Trophoblast cell (in vitro differentiated cells and primary cell): ENCODE data around the gene CNTFR.

Experiments
- DNase-seq, 2 donors: peaks; one replicate each; pipeline ENCODE4 v3.0.0-alpha.2; 2016
- H2AFZ ChIP-seq: 2 replicates; pipeline ENCODE4 v1.6.1; 2013; ENCODE audit warnings: low read length, moderate library complexity, mild to moderate bottlenecking; ENCODE audit not compliant: insufficient read depth, poor library complexity
- H2AK5ac ChIP-seq: 2 replicates; pipeline ENCODE4 v1.6.1; 2013; ENCODE audit warnings: mild to moderate bottlenecking, low read length
- H2BK120ac ChIP-seq: 2 replicates; pipeline ENCODE4 v1.6.1; 2013; ENCODE audit warnings: low read length, mild to moderate bottlenecking, moderate library complexity; ENCODE audit not compliant: insufficient read depth, poor library complexity
- H2BK12ac ChIP-seq: 2 replicates; pipeline ENCODE4 v1.6.1; 2013; ENCODE audit warnings: mild to moderate bottlenecking, low read length, moderate library complexity
- H2BK5ac ChIP-seq: 2 replicates; pipeline ENCODE4 v1.6.1; 2013; ENCODE audit warnings: low read length, low read depth, moderate library complexity, mild to moderate bottlenecking; ENCODE audit not compliant: poor library complexity
- H3K14ac ChIP-seq: 2 replicates; pipeline ENCODE4 v1.6.1; 2013; ENCODE audit warnings: mild to moderate bottlenecking, low read length
- H3K18ac ChIP-seq: 2 replicates; pipeline ENCODE4 v1.6.1; 2013; ENCODE audit warnings: mild to moderate bottlenecking, low read length
- H3K23ac ChIP-seq: 2 replicates; pipeline ENCODE4 v1.6.1; 2013; ENCODE audit warnings: low read length
- H3K27ac ChIP-seq: 2 replicates; pipeline ENCODE4 v1.5.1; 2013; ENCODE audit warnings: low read depth, mild to moderate bottlenecking, inconsistent platforms, low read length, moderate library complexity
- H3K27me3 ChIP-seq: 2 replicates; pipeline ENCODE4 v1.6.1; 2013; ENCODE audit warnings: inconsistent platforms, mild to moderate bottlenecking, low read length, moderate library complexity; ENCODE audit not compliant: insufficient read depth
- H3K36me3 ChIP-seq, 2 experiments: 1 replicate in 1 of 2; 2 replicates in 1 of 2; pipeline ENCODE4 v1.6.1; 2013; ENCODE audit warnings: low read length in 2 of 2, mild to moderate bottlenecking in 2 of 2, moderate library complexity in 1 of 2; ENCODE audit not compliant: insufficient read depth in 2 of 2, control insufficient read depth in 1 of 2
- H3K4ac ChIP-seq: 2 replicates; pipeline ENCODE4 v1.6.1; 2013; ENCODE audit warnings: low read depth, mild to moderate bottlenecking, low read length, moderate library complexity
- H3K4me1 ChIP-seq, 2 experiments: 1 replicate in 1 of 2; 2 replicates in 1 of 2; pipeline ENCODE4 v1.6.1; 2013; ENCODE audit warnings: low read length in 2 of 2, mild to moderate bottlenecking in 2 of 2, moderate library complexity in 1 of 2; ENCODE audit not compliant: insufficient read depth in 2 of 2, control insufficient read depth in 1 of 2
- H3K4me2 ChIP-seq: 2 replicates; pipeline ENCODE4 v1.6.1; 2013; ENCODE audit warnings: inconsistent platforms, mild to moderate bottlenecking, low read length, moderate library complexity
- H3K4me3 ChIP-seq: 2 replicates; pipeline ENCODE4 v1.5.1; 2013; ENCODE audit warnings: mild to moderate bottlenecking, low read depth, low read length, inconsistent platforms
- H3K79me1 ChIP-seq: one replicate; pipeline ENCODE4 v1.6.1; 2013; ENCODE audit warnings: low read length
- H3K79me2 ChIP-seq: 2 replicates; pipeline ENCODE4 v1.6.1; 2013; ENCODE audit warnings: low read length, mild to moderate bottlenecking; ENCODE audit not compliant: control insufficient read depth, insufficient read depth, poor library complexity
- H3K9ac ChIP-seq: 2 replicates; pipeline ENCODE4 v1.6.1; 2013; ENCODE audit warnings: mild to moderate bottlenecking, low read length
- H3K9me3 ChIP-seq: 2 replicates; pipeline ENCODE4 v1.6.1; 2013; ENCODE audit warnings: low read depth, mild to moderate bottlenecking, control low read depth, inconsistent platforms, low read length; ENCODE audit not compliant: insufficient read depth
- H4K12ac ChIP-seq: 2 replicates; pipeline ENCODE4 v1.6.1; 2013; ENCODE audit warnings: low read depth, mild to moderate bottlenecking, low read length, moderate library complexity
- H4K8ac ChIP-seq: 2 replicates; pipeline ENCODE4 v1.6.1; 2013; ENCODE audit warnings: low read depth, mild to moderate bottlenecking, low read length, moderate library complexity
- H4K91ac ChIP-seq: one replicate; pipeline ENCODE4 v1.6.1; 2013; ENCODE audit warnings: low read depth, mild to moderate bottlenecking, low read length, moderate library complexity
- WGBS: extraction: QIAGEN DNeasy Blood & Tissue Kit; methylation state at CpG from one replicate; pipeline ENCODE4 v1.1.7; 2013; ENCODE audit warnings: missing lambda C conversion rate; ENCODE audit not compliant: insufficient read length, insufficient coverage; ENCODE audit errors: extremely low coverage; 5-methylcytosine and 5-hydroxymethylcytosine counted together

CNTFR gene

DNA sequence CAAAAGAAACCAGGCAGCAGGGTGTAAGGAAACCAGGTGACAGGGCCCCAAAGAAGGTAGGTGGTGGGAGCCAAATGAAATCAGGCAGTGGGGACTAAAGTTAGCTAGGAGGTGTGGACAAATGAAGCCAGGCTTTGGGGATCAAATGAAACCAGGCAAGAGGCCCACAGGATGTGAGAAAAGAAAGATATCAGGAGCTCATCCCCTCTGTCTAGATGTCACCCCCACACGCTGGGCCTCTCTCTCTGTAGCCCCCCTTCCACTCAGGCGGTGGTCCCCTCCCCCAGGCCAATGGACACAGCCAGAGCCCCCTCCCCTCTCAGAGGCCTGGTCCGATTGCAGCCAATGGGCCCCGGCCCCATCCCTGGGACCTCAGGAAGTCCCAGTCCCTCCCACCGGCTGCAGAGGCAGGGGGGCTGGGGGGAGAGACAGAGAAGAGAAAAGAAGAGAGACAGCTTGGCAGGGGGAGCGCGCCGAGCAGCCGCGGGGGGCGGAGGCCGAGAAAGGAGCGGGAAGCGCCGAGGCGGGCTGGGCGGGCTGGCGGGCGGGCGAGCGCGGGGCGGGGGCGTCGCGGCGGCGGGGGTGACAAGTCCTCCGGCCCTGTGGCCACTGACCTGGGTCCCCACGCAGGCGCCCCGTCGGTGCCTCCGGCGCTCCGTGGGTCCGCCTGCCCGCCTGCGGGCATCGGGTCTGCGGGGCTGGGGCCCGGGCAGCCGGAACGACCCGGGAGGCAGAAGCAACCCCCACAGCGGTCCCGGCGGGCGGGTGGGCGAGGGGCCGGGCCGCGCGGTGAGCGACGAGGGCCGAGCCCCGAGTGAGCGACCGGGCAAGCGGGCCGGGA is 11.9 kb downstream of the CNTFR start:
- no peak overlapping the region for H3K4me3 ChIP-seq
- H3K27ac ChIP-seq: no peak overlapping the region
- no peak overlapping the region for H2AK5ac ChIP-seq
- H3K4me1 ChIP-seq: peaks cover 2% of the 10 kb centered on the region in 2 experiments
- H2BK120ac ChIP-seq: no peak overlapping the region
- no peak overlapping the region for H2BK5ac ChIP-seq
- H3K18ac ChIP-seq: no peak overlapping the region
- WGBS: no CpG with 5 or more reads among the region's 62 CpGs
- H3K4ac ChIP-seq: no peak overlapping the region
- H3K9me3 ChIP-seq: no peaks in the 10 kb centered on the region
- H3K27me3 ChIP-seq: peaks cover 41% of the 10 kb centered on the region
- no peak overlapping the region for H4K12ac ChIP-seq
- no peak for DNase-seq
- peak overlapping the region; percentile 48 for H3K4me2 ChIP-seq
- no peaks in the 10 kb centered on the region for H3K79me2 ChIP-seq
- H3K36me3 ChIP-seq: no peaks in the 10 kb centered on the region
- H4K8ac ChIP-seq: no peak overlapping the region
- H3K79me1 ChIP-seq: no peaks in the 10 kb centered on the region
- no peak overlapping the region for H2AFZ ChIP-seq
- H3K14ac ChIP-seq: no peak overlapping the region
- no peak overlapping the region for H2BK12ac ChIP-seq
- H3K9ac ChIP-seq: no peak overlapping the region
- H3K23ac ChIP-seq: no peak overlapping the region
- no peak overlapping the region for H4K91ac ChIP-seq

DNA sequence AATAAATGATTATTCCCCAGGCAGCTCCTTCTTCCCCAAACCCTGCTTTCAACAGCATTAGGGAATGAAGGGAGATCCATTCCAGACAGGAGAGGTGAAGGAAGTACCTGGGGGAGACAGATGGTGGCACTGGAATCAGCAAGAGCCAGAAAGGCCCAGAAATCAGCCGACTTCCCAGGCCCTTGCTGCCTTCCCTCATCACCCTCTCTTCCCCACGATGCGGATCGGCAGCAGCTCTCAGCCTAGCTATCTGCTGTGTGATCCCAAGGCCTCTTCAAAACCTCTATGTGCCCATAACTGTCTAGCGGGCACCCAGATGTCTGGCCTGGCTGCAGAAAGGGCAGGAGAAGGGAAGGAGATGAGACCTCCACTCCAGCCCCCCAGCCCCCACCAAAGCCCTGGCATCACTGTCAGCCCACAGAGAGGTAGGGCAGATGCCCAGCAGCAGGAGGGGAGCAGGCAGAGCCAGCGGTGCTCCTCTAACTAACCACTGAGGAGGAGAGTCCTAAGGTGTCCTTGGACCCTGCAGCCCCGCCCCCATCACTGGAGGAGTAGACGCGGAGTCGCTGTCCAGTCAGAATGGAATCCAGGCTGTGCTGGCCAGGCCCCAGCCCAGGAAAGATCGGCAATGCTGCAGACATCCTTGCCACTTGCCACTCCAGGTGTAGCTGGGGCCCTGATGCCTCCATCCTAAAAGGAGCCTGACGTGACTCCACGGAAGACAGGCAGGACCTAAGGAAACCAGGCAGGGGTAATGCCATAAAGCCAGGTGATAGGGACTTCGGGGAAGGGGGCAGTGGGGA is 12.7 kb downstream of the CNTFR start:
- Histone ChIP-seq H3K27me3 (peaks cover 41% of the 10 kb centered on the region), H3K9ac (no peak overlapping the region), H2AK5ac (no peak overlapping the region), H3K4me1 (peaks cover 2% of the 10 kb centered on the region in 2 experiments), H2BK5ac (no peak overlapping the region), H3K4ac (no peak overlapping the region), H3K36me3 (no peaks in the 10 kb centered on the region), H3K18ac (no peak overlapping the region), H3K23ac (no peak overlapping the region), H4K12ac (no peak overlapping the region), H3K79me1 (no peaks in the 10 kb centered on the region), H2AFZ (no peak overlapping the region), H3K14ac (no peak overlapping the region), H4K91ac (no peak overlapping the region), H3K4me3 (no peak overlapping the region), H3K9me3 (no peaks in the 10 kb centered on the region), H3K4me2 (no peak overlapping the region), H3K27ac (no peak overlapping the region), H2BK120ac (no peak overlapping the region), H2BK12ac (no peak overlapping the region), H4K8ac (no peak overlapping the region), H3K79me2 (no peaks in the 10 kb centered on the region)
- DNase-seq: peak in 1 of 2 donors; percentile 21
- WGBS: no CpG with 5 or more reads among the region's 14 CpGs

DNA sequence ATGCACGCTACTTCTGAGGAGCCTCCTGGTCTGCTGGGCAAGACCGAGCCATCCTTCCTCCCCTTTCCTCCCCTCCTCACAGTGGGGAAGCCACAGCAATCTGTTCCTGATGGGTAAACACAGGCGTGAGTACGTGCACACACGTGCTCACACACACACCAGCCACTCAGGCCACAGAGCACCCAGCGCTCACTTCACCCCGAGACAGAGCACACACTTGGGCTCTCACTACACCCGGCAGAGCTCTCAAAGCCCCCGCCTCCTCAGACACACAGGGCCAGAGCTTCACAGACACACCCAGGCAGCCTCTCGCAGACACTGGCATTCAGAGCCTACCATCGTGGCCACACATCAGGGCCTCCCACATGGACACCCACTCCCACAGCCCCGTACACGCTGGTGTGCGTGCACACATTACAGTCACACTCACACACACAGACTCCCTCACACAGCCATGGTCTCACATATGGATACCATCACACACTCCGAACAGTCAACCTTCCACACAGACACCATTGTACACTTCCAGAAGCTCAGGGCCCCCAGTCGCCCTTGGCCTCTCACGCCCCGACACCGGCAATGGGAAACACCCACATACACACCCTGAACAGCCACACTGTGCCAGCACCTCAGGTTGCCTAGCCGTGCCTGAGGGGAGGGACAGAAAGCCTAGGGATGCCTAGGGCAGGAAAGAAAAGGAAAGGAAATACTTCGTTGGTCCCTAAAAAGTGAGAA is 13.5 kb downstream of the CNTFR start:
- H2BK120ac ChIP-seq: no peak overlapping the region
- H2BK12ac ChIP-seq: no peak overlapping the region
- no peak overlapping the region for H3K9ac ChIP-seq
- H4K91ac ChIP-seq: no peak overlapping the region
- H3K4ac ChIP-seq: no peak overlapping the region
- no peaks in the 10 kb centered on the region for H3K79me1 ChIP-seq
- no peak overlapping the region for H3K23ac ChIP-seq
- no peak overlapping the region for H3K4me2 ChIP-seq
- H2AK5ac ChIP-seq: no peak overlapping the region
- no peak overlapping the region for H2BK5ac ChIP-seq
- H4K12ac ChIP-seq: no peak overlapping the region
- DNase-seq: no peak
- H3K27me3 ChIP-seq: peaks cover 40% of the 10 kb centered on the region
- no peak overlapping the region for H2AFZ ChIP-seq
- H3K9me3 ChIP-seq: no peaks in the 10 kb centered on the region
- no peak overlapping the region for H3K14ac ChIP-seq
- H3K4me1 ChIP-seq: peaks cover 2% of the 10 kb centered on the region in 2 experiments
- no peak overlapping the region for H4K8ac ChIP-seq
- no CpG with 5 or more reads among the region's 21 CpGs for WGBS
- no peaks in the 10 kb centered on the region for H3K36me3 ChIP-seq
- no peak overlapping the region for H3K4me3 ChIP-seq
- no peaks in the 10 kb centered on the region for H3K79me2 ChIP-seq
- H3K27ac ChIP-seq: no peak overlapping the region
- no peak overlapping the region for H3K18ac ChIP-seq

DNA sequence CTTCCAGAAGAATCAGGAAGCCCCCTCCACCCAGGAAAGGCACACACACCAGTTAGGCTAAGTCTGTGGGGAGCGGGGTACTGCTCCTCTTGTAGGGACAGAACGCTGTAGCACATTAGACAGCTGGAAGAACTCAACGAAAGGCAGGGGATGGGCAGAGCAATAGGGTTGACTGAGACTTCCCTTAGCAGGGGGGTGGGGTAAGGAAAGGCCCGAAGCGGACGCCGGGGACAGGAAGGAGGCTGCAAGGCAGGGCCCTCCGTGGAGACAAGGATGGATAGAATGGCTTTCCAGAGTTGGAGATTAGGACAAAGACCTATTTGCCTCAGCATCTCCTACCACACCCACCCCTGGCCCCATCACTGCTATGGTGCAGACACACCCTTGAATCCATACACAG is 14.3 kb downstream of the CNTFR start:
- Histone ChIP-seq H3K23ac (no peak overlapping the region), H3K14ac (no peak overlapping the region), H3K4me3 (no peak overlapping the region), H4K12ac (no peak overlapping the region), H3K9ac (no peak overlapping the region), H3K79me1 (no peaks in the 10 kb centered on the region), H3K27ac (no peak overlapping the region), H4K91ac (no peak overlapping the region), H3K4ac (no peak overlapping the region), H2AK5ac (no peak overlapping the region), H4K8ac (no peak overlapping the region), H3K27me3 (peaks cover 33% of the 10 kb centered on the region), H3K4me2 (no peak overlapping the region), H3K4me1 (peaks cover 2% of the 10 kb centered on the region in 2 experiments), H3K79me2 (no peaks in the 10 kb centered on the region), H3K9me3 (no peaks in the 10 kb centered on the region), H2BK12ac (no peak overlapping the region), H2BK5ac (no peak overlapping the region), H3K36me3 (no peaks in the 10 kb centered on the region), H2BK120ac (no peak overlapping the region), H3K18ac (no peak overlapping the region), H2AFZ (no peak overlapping the region)
- DNase-seq: no peak
- no CpG with 5 or more reads among the region's 8 CpGs for WGBS
